Effector memory CD4-positive, alpha-beta T cell (primary cell): ENCODE data around the gene TM4SF5.

Experiments
- DNase-seq, 3 donors: peaks; one replicate each; pipeline ENCODE4 v3.0.0-alpha.2; 2020
- H3K27ac ChIP-seq: 2 replicates; pipeline ENCODE4 v1.7.0; 2013; ENCODE audit warnings: mild to moderate bottlenecking, low read length, moderate library complexity; ENCODE audit not compliant: insufficient read depth, poor library complexity, severe bottlenecking
- H3K27me3 ChIP-seq: replicated peaks from 2 replicates; pipeline ENCODE4 v1.7.0; 2013; ENCODE audit warnings: mild to moderate bottlenecking, low read length; ENCODE audit not compliant: insufficient read depth, control insufficient read depth, poor library complexity, severe bottlenecking
- H3K36me3 ChIP-seq: 2 replicates; pipeline ENCODE4 v1.7.0; 2013; ENCODE audit warnings: mild to moderate bottlenecking, low read length, moderate library complexity; ENCODE audit not compliant: control insufficient read depth, insufficient read depth
- H3K4me1 ChIP-seq: 2 replicates; pipeline ENCODE4 v1.7.0; 2013; ENCODE audit warnings: low read length, mild to moderate bottlenecking; ENCODE audit not compliant: control insufficient read depth, insufficient read depth, poor library complexity, severe bottlenecking
- H3K4me3 ChIP-seq: 2 replicates; pipeline ENCODE4 v1.7.0; 2013; ENCODE audit warnings: low read length, low read depth, mild to moderate bottlenecking; ENCODE audit not compliant: insufficient read depth, poor library complexity, severe bottlenecking
- H3K9me3 ChIP-seq: 2 replicates; pipeline ENCODE4 v1.7.0; 2013; ENCODE audit warnings: mild to moderate bottlenecking, low read length, moderate library complexity; ENCODE audit not compliant: control insufficient read depth

TM4SF5 gene

GRCh38 chr17:4744999-4745969 is 26.4 kb upstream of the TM4SF5 start:
- H3K4me1 ChIP-seq: peaks cover 4% of the 10 kb centered on the region
- no peak overlapping the region for H3K4me3 ChIP-seq
- H3K9me3 ChIP-seq: no peaks in the 10 kb centered on the region
- peaks cover 4% of the 10 kb centered on the region for H3K27me3 ChIP-seq
- DNase-seq: no peak
- no peaks in the 10 kb centered on the region for H3K36me3 ChIP-seq
- no peak overlapping the region for H3K27ac ChIP-seq

- Histone ChIP-seq H3K27me3 (no peaks in the 10 kb centered on the region), H3K36me3 (no peaks in the 10 kb centered on the region), H3K9me3 (no peaks in the 10 kb centered on the region), H3K4me3 (peak overlapping the region; percentile 19), H3K4me1 (peaks cover 3% of the 10 kb centered on the region), H3K27ac (no peak overlapping the region)
- no peak for DNase-seq
These were observed 23.8 kb upstream of the TM4SF5 start for GRCh38 chr17:4747847-4748246.

GRCh38 chr17:4748686-4749085 is 23.0 kb upstream of the TM4SF5 start:
- no peak for DNase-seq
- Histone ChIP-seq H3K9me3 (no peaks in the 10 kb centered on the region), H3K4me1 (peaks cover 3% of the 10 kb centered on the region), H3K36me3 (no peaks in the 10 kb centered on the region), H3K4me3 (no peak overlapping the region), H3K27ac (no peak overlapping the region), H3K27me3 (no peaks in the 10 kb centered on the region)

- no peaks in the 10 kb centered on the region for H3K27me3 ChIP-seq
- DNase-seq: no peak
- no peaks in the 10 kb centered on the region for H3K36me3 ChIP-seq
- no peaks in the 10 kb centered on the region for H3K9me3 ChIP-seq
- H3K27ac ChIP-seq: no peak overlapping the region
- peaks cover 3% of the 10 kb centered on the region for H3K4me1 ChIP-seq
- H3K4me3 ChIP-seq: no peak overlapping the region
These were observed 21.1 kb upstream of the TM4SF5 start for GRCh38 chr17:4750606-4751005.

GRCh38 chr17:4751932-4752331 is 19.8 kb upstream of the TM4SF5 start:
- no peak overlapping the region for H3K27ac ChIP-seq
- DNase-seq: no peak
- H3K36me3 ChIP-seq: no peaks in the 10 kb centered on the region
- no peaks in the 10 kb centered on the region for H3K27me3 ChIP-seq
- no peaks in the 10 kb centered on the region for H3K9me3 ChIP-seq
- no peak overlapping the region for H3K4me3 ChIP-seq
- peaks cover 3% of the 10 kb centered on the region for H3K4me1 ChIP-seq

GRCh38 chr17:4753392-4753791 is 18.3 kb upstream of the TM4SF5 start:
- Histone ChIP-seq H3K27me3 (no peaks in the 10 kb centered on the region), H3K4me3 (no peak overlapping the region), H3K4me1 (peaks cover 1% of the 10 kb centered on the region), H3K9me3 (no peaks in the 10 kb centered on the region), H3K27ac (no peak overlapping the region), H3K36me3 (no peaks in the 10 kb centered on the region)
- no peak for DNase-seq

GRCh38 chr17:4759776-4760236 is 11.9 kb upstream of the TM4SF5 start:
- Histone ChIP-seq H3K4me3 (no peak overlapping the region), H3K36me3 (no peaks in the 10 kb centered on the region), H3K27ac (no peak overlapping the region), H3K27me3 (no peaks in the 10 kb centered on the region), H3K9me3 (no peaks in the 10 kb centered on the region), H3K4me1 (no peaks in the 10 kb centered on the region)
- no peak for DNase-seq

- H3K27me3 ChIP-seq: no peaks in the 10 kb centered on the region
- H3K27ac ChIP-seq: no peak overlapping the region
- no peaks in the 10 kb centered on the region for H3K4me1 ChIP-seq
These were observed 7.1 kb upstream of the TM4SF5 start for GRCh38 chr17:4764595-4764994.

GRCh38 chr17:4766201-4766600 is 5.5 kb upstream of the TM4SF5 start:
- Histone ChIP-seq H3K27me3 (no peaks in the 10 kb centered on the region), H3K27ac (no peak overlapping the region), H3K4me3 (no peak overlapping the region), H3K36me3 (no peaks in the 10 kb centered on the region), H3K4me1 (no peaks in the 10 kb centered on the region), H3K9me3 (no peaks in the 10 kb centered on the region)
- no peak for DNase-seq

More at GRCh38 chr17:4764595-4764994, 7.1 kb upstream of the TM4SF5 start:
- Histone ChIP-seq H3K4me3 (no peak overlapping the region), H3K36me3 (no peaks in the 10 kb centered on the region), H3K9me3 (no peaks in the 10 kb centered on the region)
- no peak for DNase-seq

- Histone ChIP-seq H3K27me3 (no peaks in the 10 kb centered on the region), H3K27ac (no peak overlapping the region), H3K4me1 (no peaks in the 10 kb centered on the region), H3K4me3 (no peak overlapping the region), H3K9me3 (no peaks in the 10 kb centered on the region), H3K36me3 (no peaks in the 10 kb centered on the region)
- DNase-seq: no peak
These were observed 5.0 kb upstream of the TM4SF5 start for GRCh38 chr17:4766723-4767122.
